K562 (cell line): ENCODE results near the gene SLC49A3. TPM values are rescaled to one million over a fixed set of nuclear protein-coding genes. Genes with fewer than 3 reads are reported as not detected.
A peak's percentile ranks its signal among the peaks of the same experiment; 100 is the strongest.

Experiments
- BRD4 ChIP-seq: fragments of 200-600 bp; sonication (generic); IDR thresholded peaks from 2 replicates; pipeline ENCODE4 v1.6.1; 2017; ENCODE audit warnings: inconsistent platforms
- CC2D1A ChIP-seq: fragments of 450-650 bp; IDR thresholded peaks from 2 replicates; pipeline ENCODE4 v1.6.1; 2017; ENCODE audit warnings: mild to moderate bottlenecking
- CTBP1 ChIP-seq: fragments of 450-650 bp; IDR thresholded peaks from 2 replicates; pipeline ENCODE4 v1.6.1; 2016; ENCODE audit warnings: borderline replicate concordance
- EZH2 ChIP-seq: IDR thresholded peaks from 2 replicates; pipeline ENCODE4 v1.6.1; 2012; ENCODE audit warnings: low read depth, mild to moderate bottlenecking, inconsistent platforms, low read length, borderline replicate concordance
- FOXK2 ChIP-seq, 2 experiments: fragments of 450-650 bp; IDR thresholded peaks in 1 of 2; conservative IDR thresholded peaks in 1 of 2; 2 replicates each; pipeline ENCODE4 v1.6.1; 2016; ENCODE audit warnings: low read depth in 2 of 2, mild to moderate bottlenecking in 1 of 2
- HOXB6 ChIP-seq: fragments of 250-450 bp; sonication (Bioruptor Pico); IDR thresholded peaks from 2 replicates; pipeline ENCODE4 v1.5.1; 2022; ENCODE audit warnings: mild to moderate bottlenecking, borderline replicate concordance
- ILK ChIP-seq: fragments of 450-650 bp; IDR thresholded peaks from 2 replicates; pipeline ENCODE4 v1.6.1; 2016; ENCODE audit warnings: missing genetic modification characterization, low read depth, mild to moderate bottlenecking, missing compliant biosample characterization, moderate library complexity, borderline replicate concordance
- KDM2B ChIP-seq: fragments of 250-450 bp; sonication (Bioruptor Pico); IDR thresholded peaks from 2 replicates; pipeline ENCODE4 v1.8.0; 2021; ENCODE audit warnings: mild to moderate bottlenecking, moderate library complexity
- MTA2 ChIP-seq: fragments of 450-650 bp; IDR thresholded peaks from 2 replicates; pipeline ENCODE4 v1.6.1; 2016; ENCODE audit warnings: low read depth
- NELFE ChIP-seq: IDR thresholded peaks from 2 replicates; pipeline ENCODE4 v1.6.1; 2011; ENCODE audit warnings: mild to moderate bottlenecking; ENCODE audit not compliant: insufficient read depth, insufficient read length
- PRPF4 ChIP-seq: fragments of 200-400 bp; formaldehyde crosslinking; IDR thresholded peaks from one replicate; pipeline ENCODE4 v1.6.1; 2017; ENCODE audit warnings: low read length, low read depth, mild to moderate bottlenecking; ENCODE audit not compliant: insufficient read depth, poor library complexity, severe bottlenecking
- PTBP1 ChIP-seq: fragments of 200-400 bp; formaldehyde crosslinking; IDR thresholded peaks from 2 replicates; pipeline ENCODE4 v1.6.1; 2017; ENCODE audit warnings: low read depth, low read length
- RBM14 ChIP-seq: fragments of 200-400 bp; formaldehyde crosslinking; IDR thresholded peaks from 2 replicates; pipeline ENCODE4 v1.6.1; 2018; ENCODE audit warnings: low read depth, mild to moderate bottlenecking, low read length, moderate library complexity, borderline replicate concordance; ENCODE audit not compliant: insufficient read depth
- RBM22 ChIP-seq: fragments of 200-400 bp; formaldehyde crosslinking; IDR thresholded peaks from 2 replicates; pipeline ENCODE4 v1.6.1; 2018; ENCODE audit warnings: low read length, low read depth; ENCODE audit not compliant: poor library complexity, severe bottlenecking
- TBP ChIP-seq: optimal IDR thresholded peaks from 2 replicates; pipeline ENCODE3; 2011; ENCODE audit warnings: low read depth, low read length, improper control_type of control experiment
- ZNF263 ChIP-seq: sonication (generic); formaldehyde crosslinking; IDR thresholded peaks from 2 replicates; pipeline ENCODE4 v1.8.0; 2022; ENCODE audit warnings: mild to moderate bottlenecking, missing genetic modification reagents, borderline replicate concordance
- ZNF695 ChIP-seq: fragments of 450-650 bp; formaldehyde crosslinking; IDR thresholded peaks from 2 replicates; pipeline ENCODE4 v1.4.0; 2020; ENCODE audit warnings: mild to moderate bottlenecking, moderate library complexity
- ZNF75A ChIP-seq: fragments of 450-650 bp; formaldehyde crosslinking; IDR thresholded peaks from 2 replicates; pipeline ENCODE4 v1.4.0; 2020; ENCODE audit warnings: mild to moderate bottlenecking
- polyA plus RNA-seq, 8 experiments: library from polyadenylated mRNA; depleted of rRNA in 4 of 8; stranded (reverse) in 5 of 8; unstranded in 3 of 8; fragments of >200 nt; fragmentation: Nextera tagmentation in 2 of 8; fragmentation: Illumina TruSeq in 1 of 8; extraction: Ambion mirVana in 2 of 8; extraction: Trizol in 1 of 8; gene quantifications; 2 replicates each; pipeline versions ENCODE4 v1.2.1 to v1.2.3, GENCODE V29; 2011 to 2014; ENCODE audit warnings: inconsistent platforms in 1 of 8, missing spikeins in 1 of 8
- total RNA-seq, 7 experiments: library from RNA; depleted of rRNA in 6 of 7; stranded (reverse); fragments of >200 nt in 6 of 7; fragmentation: Illumina TruSeq in 2 of 7; extraction: Trizol in 2 of 7; gene quantifications; 2 replicates each; pipeline versions ENCODE4 v1.2.1 to v1.2.3, GENCODE V29; 2011 to 2021; ENCODE audit warnings: low replicate concordance in 1 of 7
- TF ChIP-seq, protein P1 (sequence below): sonication (generic); formaldehyde crosslinking; IDR thresholded peaks from 2 replicates; pipeline ENCODE4 v1.8.0; 2023; ENCODE audit warnings: mild to moderate bottlenecking, missing genetic modification reagents
- TF ChIP-seq, protein P2 (sequence below): fragments of 150-350 bp; conservative IDR thresholded peaks from 2 replicates; pipeline ENCODE4 v1.6.1; 2014; ENCODE audit warnings: low read length
- TF ChIP-seq, protein P3 (sequence below): sonication (generic); formaldehyde crosslinking; IDR thresholded peaks from 2 replicates; pipeline ENCODE4 v1.8.1; 2022; ENCODE audit warnings: missing genetic modification reagents

The SLC49A3 gene
- total and polyA plus RNA-seq, 9 of the 15 experiments (the other 6 are each of a cell fraction or from before 2014, with no cell fraction given): 0.24 to 0.41 TPM; not detected in 7

DNA sequence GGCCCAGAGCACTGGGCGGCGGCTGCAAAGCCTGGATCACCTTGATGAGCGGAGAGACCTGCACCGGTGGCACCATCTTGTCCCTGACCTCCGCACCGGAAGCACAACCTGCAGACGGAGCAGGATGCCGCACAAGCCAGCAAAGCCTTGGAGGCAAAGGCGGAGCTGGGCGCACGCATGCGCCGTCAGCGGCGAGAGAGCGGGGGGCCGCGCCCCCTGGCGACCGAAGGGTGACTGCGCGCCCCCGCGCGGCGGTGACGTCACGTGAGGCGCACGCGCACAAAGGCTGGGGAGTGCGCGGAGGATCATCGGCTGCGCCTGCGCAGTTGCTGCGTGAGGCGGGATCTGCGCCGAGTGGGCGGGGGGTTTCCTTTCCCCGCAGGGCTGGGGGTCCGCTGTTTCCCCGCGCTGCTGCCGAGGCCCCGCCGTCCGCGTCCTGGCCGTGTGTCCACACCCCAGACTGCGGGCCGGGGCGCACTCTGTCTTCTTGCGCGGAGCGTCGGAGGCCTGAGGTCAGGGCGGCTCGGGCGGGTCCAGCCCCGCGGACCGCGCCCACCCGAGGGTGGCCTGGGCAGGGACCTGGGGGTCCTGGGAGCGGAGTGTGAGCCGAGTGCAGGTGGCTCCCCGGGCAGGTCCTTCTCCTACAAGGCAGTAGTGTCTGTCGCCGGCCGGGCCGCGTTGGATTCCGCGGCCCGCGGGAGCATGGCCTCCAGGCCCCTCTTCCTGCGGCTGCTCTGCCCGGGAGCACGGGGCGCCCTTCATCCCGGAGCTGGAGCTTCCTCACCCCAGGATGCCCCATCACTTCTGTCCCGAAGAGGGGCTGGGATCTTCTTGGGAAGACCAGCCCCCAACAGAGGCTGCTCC, 14.5 kb downstream of the SLC49A3 start, which contains the start of the genes ATP5ME and MYL5 (continued):
- TF ChIP-seq, protein P1, sequence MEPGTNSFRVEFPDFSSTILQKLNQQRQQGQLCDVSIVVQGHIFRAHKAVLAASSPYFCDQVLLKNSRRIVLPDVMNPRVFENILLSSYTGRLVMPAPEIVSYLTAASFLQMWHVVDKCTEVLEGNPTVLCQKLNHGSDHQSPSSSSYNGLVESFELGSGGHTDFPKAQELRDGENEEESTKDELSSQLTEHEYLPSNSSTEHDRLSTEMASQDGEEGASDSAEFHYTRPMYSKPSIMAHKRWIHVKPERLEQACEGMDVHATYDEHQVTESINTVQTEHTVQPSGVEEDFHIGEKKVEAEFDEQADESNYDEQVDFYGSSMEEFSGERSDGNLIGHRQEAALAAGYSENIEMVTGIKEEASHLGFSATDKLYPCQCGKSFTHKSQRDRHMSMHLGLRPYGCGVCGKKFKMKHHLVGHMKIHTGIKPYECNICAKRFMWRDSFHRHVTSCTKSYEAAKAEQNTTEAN (CRISPR knock-in tag): 0 out of 2 replicates have a peak, but pooled peaks have one; percentile 33
- TF ChIP-seq ZNF263: peak; percentile 71; the same call in 1 of the 2 replicates
- no peak for TF ChIP-seq EZH2
- no peak for TF ChIP-seq PTBP1
- TF ChIP-seq, protein P2, sequence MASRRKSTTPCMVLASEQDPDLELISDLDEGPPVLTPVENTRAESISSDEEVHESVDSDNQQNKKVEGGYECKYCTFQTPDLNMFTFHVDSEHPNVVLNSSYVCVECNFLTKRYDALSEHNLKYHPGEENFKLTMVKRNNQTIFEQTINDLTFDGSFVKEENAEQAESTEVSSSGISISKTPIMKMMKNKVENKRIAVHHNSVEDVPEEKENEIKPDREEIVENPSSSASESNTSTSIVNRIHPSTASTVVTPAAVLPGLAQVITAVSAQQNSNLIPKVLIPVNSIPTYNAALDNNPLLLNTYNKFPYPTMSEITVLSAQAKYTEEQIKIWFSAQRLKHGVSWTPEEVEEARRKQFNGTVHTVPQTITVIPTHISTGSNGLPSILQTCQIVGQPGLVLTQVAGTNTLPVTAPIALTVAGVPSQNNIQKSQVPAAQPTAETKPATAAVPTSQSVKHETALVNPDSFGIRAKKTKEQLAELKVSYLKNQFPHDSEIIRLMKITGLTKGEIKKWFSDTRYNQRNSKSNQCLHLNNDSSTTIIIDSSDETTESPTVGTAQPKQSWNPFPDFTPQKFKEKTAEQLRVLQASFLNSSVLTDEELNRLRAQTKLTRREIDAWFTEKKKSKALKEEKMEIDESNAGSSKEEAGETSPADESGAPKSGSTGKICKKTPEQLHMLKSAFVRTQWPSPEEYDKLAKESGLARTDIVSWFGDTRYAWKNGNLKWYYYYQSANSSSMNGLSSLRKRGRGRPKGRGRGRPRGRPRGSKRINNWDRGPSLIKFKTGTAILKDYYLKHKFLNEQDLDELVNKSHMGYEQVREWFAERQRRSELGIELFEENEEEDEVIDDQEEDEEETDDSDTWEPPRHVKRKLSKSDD: no peak
- TF ChIP-seq KDM2B (CRISPR knock-in tag): peak; percentile 39
- no peak for TF ChIP-seq NELFE
- TF ChIP-seq ZNF75A (CRISPR knock-in tag): no peak
- TF ChIP-seq CTBP1: peak; percentile 93
- no peak for TF ChIP-seq CC2D1A
- peak; percentile 90 for TF ChIP-seq TBP
- peak; percentile 58 for TF ChIP-seq MTA2
- peak; percentile 44 to 65; a peak in 1 of 4 replicates for TF ChIP-seq FOXK2 (conservative IDR thresholded peaks at IDR 0.05 in 1 of 2, IDR thresholded peaks at IDR 0.05 in 1 of 2; ENCODE audit: low read depth in 2 of 2)
- no peak for TF ChIP-seq RBM14
- TF ChIP-seq HOXB6 (CRISPR knock-in tag): no peak
- TF ChIP-seq RBM22: no peak
- no peak for TF ChIP-seq ZNF695 (CRISPR knock-in tag)
- no peak for TF ChIP-seq ILK
- TF ChIP-seq, protein P3, sequence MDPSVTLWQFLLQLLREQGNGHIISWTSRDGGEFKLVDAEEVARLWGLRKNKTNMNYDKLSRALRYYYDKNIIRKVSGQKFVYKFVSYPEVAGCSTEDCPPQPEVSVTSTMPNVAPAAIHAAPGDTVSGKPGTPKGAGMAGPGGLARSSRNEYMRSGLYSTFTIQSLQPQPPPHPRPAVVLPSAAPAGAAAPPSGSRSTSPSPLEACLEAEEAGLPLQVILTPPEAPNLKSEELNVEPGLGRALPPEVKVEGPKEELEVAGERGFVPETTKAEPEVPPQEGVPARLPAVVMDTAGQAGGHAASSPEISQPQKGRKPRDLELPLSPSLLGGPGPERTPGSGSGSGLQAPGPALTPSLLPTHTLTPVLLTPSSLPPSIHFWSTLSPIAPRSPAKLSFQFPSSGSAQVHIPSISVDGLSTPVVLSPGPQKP (CRISPR knock-in tag): no peak
- TF ChIP-seq PRPF4: no peak
- no peak for TF ChIP-seq BRD4
